ENCODE data around the gene KIF4B.

Gene KIF4B

DNA sequence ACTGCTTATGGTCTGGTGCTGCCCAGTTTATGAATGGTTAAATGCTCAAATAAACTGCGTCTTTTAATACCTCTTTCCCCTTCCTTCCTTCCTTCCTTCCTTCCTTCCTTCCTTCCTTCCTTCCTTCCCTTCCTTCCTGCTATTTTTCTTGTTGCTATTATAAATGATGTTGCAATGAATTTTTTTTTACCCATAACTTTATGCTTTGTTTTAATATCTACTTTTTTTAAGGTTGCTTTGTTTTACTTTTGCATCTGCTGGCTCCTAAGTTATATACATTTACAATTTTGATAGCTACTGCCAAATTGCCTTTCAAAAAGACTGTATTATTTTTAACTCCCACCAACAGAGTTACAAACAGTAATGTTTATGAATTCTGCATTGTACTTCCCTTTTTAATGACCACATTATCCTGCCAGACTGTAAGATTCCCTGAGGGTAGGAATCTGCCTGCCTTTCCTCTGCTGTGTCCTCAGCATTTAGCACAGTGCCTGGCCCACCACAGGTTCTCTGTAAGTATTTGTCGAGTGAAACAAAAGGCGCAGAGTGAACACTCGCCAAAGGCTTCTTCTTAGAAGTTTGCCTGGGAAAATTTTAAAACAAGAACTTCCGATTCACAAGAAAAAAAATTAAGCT, 36.9 kb downstream of the KIF4B start:
- no peaks in the 10 kb centered on the region for H3K9me3 ChIP-seq (ENCODE audit: severe bottlenecking)
- H3K36me3 ChIP-seq (ENCODE audit: low read depth) = no peaks in the 10 kb centered on the region
- no peaks in the 10 kb centered on the region for H3K4me1 ChIP-seq (ENCODE audit: insufficient read depth, poor library complexity, severe bottlenecking)
- TF ChIP-seq, protein P1, sequence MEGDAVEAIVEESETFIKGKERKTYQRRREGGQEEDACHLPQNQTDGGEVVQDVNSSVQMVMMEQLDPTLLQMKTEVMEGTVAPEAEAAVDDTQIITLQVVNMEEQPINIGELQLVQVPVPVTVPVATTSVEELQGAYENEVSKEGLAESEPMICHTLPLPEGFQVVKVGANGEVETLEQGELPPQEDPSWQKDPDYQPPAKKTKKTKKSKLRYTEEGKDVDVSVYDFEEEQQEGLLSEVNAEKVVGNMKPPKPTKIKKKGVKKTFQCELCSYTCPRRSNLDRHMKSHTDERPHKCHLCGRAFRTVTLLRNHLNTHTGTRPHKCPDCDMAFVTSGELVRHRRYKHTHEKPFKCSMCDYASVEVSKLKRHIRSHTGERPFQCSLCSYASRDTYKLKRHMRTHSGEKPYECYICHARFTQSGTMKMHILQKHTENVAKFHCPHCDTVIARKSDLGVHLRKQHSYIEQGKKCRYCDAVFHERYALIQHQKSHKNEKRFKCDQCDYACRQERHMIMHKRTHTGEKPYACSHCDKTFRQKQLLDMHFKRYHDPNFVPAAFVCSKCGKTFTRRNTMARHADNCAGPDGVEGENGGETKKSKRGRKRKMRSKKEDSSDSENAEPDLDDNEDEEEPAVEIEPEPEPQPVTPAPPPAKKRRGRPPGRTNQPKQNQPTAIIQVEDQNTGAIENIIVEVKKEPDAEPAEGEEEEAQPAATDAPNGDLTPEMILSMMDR (IDR thresholded peaks at IDR 0.05; ENCODE audit: poor library complexity, severe bottlenecking) = no peak
- no peak overlapping the region for H3K27ac ChIP-seq (ENCODE audit: poor library complexity, severe bottlenecking)
- H3K4me3 ChIP-seq (ENCODE audit: severe bottlenecking) = no peak overlapping the region
- DNase-seq (ENCODE audit: low spot score) (no peak), ATAC-seq (ENCODE audit: low read depth) (no peak)
- no peaks in the 10 kb centered on the region for H3K27me3 ChIP-seq (ENCODE audit: insufficient read depth, poor library complexity, severe bottlenecking)

DNA sequence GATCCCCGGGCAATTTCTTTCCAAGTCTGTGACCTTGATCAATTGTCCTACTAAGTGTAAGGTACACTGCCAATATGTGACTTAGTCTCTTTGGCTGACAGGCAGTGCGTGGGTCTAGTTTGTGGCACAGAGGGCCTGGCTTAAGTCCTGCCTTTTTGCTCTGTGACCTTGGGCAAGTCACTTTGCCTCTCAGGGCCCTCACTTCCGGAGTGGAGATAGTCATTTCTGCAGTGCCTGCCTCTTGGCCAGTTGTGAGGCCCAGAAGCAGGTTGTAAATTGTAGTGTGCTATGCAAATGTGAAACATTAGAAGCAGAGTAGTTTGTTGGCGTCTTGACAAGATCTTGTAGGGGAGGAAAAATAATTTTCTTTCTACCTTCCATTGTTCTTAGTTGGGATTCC, 39.0 kb downstream of the KIF4B start:
- no peaks in the 10 kb centered on the region for H3K36me3 ChIP-seq (ENCODE audit: low read depth)
- no peak overlapping the region for H3K27ac ChIP-seq (ENCODE audit: poor library complexity, severe bottlenecking)
- no peak for ATAC-seq (ENCODE audit: low read depth)
- no peak overlapping the region for H3K4me3 ChIP-seq (ENCODE audit: severe bottlenecking)
- no peak for DNase-seq (ENCODE audit: low spot score)
- no peaks in the 10 kb centered on the region for H3K4me1 ChIP-seq (ENCODE audit: insufficient read depth, poor library complexity, severe bottlenecking)
- TF ChIP-seq, protein P1 (IDR thresholded peaks at IDR 0.05; ENCODE audit: poor library complexity, severe bottlenecking) = no peak
- no peaks in the 10 kb centered on the region for H3K9me3 ChIP-seq (ENCODE audit: severe bottlenecking)
- no peaks in the 10 kb centered on the region for H3K27me3 ChIP-seq (ENCODE audit: insufficient read depth, poor library complexity, severe bottlenecking)

DNA sequence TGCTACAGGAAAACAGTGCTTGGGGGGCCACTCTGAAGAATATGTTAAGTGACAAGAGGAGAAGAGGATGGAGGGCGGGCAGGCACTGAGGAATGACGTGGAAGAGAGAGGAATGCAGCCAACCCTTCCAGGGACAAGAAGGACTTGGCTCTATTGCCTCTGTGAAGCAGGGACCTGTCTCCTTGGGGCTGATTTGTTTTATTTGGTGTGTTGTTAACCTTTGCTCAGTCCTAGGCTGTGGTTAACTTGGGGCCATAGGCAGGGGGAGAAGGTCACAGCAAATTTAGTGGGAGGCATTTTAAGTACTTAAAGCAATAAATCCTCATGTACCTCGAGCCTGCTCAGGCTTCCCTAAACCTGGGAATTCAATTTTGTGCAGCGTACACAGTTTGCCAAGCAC, 39.9 kb downstream of the KIF4B start:
- no peak for DNase-seq (ENCODE audit: low spot score)
- Histone ChIP-seq H3K36me3 (ENCODE audit: low read depth) (no peaks in the 10 kb centered on the region), H3K4me1 (ENCODE audit: insufficient read depth, poor library complexity, severe bottlenecking) (no peaks in the 10 kb centered on the region), H3K9me3 (ENCODE audit: severe bottlenecking) (no peaks in the 10 kb centered on the region), H3K4me3 (ENCODE audit: severe bottlenecking) (no peak overlapping the region), H3K27me3 (ENCODE audit: insufficient read depth, poor library complexity, severe bottlenecking) (no peaks in the 10 kb centered on the region), H3K27ac (ENCODE audit: poor library complexity, severe bottlenecking) (no peak overlapping the region)
- no peak for ATAC-seq (ENCODE audit: low read depth)
- TF ChIP-seq, protein P1 (IDR thresholded peaks at IDR 0.05; ENCODE audit: poor library complexity, severe bottlenecking) = no peak

DNA sequence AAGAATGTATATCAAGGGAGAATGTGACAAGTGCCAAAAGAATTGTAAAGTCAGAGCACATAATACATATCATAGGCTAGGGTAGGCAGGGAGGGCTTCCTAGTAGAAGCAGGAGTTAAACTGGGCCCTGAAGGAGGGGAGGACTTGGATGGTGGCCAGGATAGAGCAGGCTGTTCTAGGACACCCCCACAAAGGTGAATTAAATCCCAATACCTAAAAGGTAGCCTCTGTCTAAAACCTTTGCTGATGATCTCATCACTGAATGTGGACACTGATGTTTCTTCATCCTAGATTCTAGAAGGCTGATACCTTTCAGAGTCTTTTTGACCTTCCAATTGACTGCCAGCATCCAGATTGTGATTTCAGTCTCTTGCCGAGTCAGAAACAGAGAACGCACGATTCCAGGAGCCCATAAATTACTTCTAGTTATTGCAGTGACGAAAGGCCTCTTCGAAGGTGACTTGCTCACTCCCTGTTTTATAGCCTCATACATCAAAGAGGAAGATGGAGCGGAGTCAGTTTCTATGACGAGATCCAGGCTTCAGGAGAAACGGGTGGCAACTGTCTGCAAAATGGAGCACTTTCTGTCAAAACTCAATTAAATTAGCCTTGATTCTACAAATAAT, 43.2 kb downstream of the KIF4B start:
- DNase-seq (ENCODE audit: low spot score) (no peak), ATAC-seq (ENCODE audit: low read depth) (no peak)
- Histone ChIP-seq H3K27ac (ENCODE audit: poor library complexity, severe bottlenecking) (no peak overlapping the region), H3K9me3 (ENCODE audit: severe bottlenecking) (no peaks in the 10 kb centered on the region), H3K4me3 (ENCODE audit: severe bottlenecking) (no peak overlapping the region), H3K27me3 (ENCODE audit: insufficient read depth, poor library complexity, severe bottlenecking) (no peaks in the 10 kb centered on the region), H3K36me3 (ENCODE audit: low read depth) (no peaks in the 10 kb centered on the region), H3K4me1 (ENCODE audit: insufficient read depth, poor library complexity, severe bottlenecking) (no peaks in the 10 kb centered on the region)
- TF ChIP-seq, protein P1 (IDR thresholded peaks at IDR 0.05; ENCODE audit: poor library complexity, severe bottlenecking) = no peak

DNA sequence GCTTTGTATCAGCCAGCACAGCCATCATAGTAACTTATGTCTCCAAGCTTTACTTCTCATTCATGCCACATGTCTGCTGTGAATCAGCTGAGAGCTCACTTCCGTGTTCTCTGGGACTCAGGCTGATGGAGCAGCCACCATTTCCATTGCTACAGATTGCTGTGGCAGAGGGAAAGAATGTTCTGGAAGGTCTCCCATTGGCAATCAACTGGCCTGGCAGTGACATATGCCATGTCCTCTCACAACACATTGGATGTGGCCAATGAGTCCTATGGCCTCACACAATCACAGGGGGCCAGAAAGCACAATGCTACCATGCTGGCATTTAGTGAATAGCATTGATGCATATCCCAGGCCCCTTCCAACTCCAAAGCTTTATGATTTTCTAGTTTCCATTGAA, 44.1 kb downstream of the KIF4B start:
- Histone ChIP-seq H3K36me3 (ENCODE audit: low read depth) (no peaks in the 10 kb centered on the region), H3K27me3 (ENCODE audit: insufficient read depth, poor library complexity, severe bottlenecking) (no peaks in the 10 kb centered on the region), H3K27ac (ENCODE audit: poor library complexity, severe bottlenecking) (no peak overlapping the region), H3K9me3 (ENCODE audit: severe bottlenecking) (no peaks in the 10 kb centered on the region), H3K4me1 (ENCODE audit: insufficient read depth, poor library complexity, severe bottlenecking) (no peaks in the 10 kb centered on the region), H3K4me3 (ENCODE audit: severe bottlenecking) (no peak overlapping the region)
- ATAC-seq (ENCODE audit: low read depth) (no peak), DNase-seq (ENCODE audit: low spot score) (no peak)
- TF ChIP-seq, protein P1 (IDR thresholded peaks at IDR 0.05; ENCODE audit: poor library complexity, severe bottlenecking) = no peak
